Caco-2 (cell line): Measurements from ENCODE around the gene IREB2. TPM values are rescaled to one million over a fixed set of nuclear protein-coding genes. Genes with fewer than 3 reads are reported as not detected.

ENCODE experiments used
- BruUV-seq: library from RNA; stranded (reverse); fragments of 400-500 nt; replicated peaks from 2 replicates; lab custom pipeline; 2021; lab: Mats Ljungman, UMichigan
- CTCF ChIA-PET: fragments of 300-600 bp; sonication (Branson Sonifier 250); formaldehyde crosslinking; loops from one replicate; lab custom pipeline; 2022; ENCODE audit warnings: antibody characterized with exemption; lab: Charles Lee
- POLR2A ChIA-PET: fragments of 300-600 bp; sonication (Branson Sonifier 250); formaldehyde crosslinking; loops from one replicate; lab custom pipeline; 2022; ENCODE audit warnings: antibody characterized with exemption; lab: Charles Lee
- DNase-seq, 2 experiments: peaks; one replicate each; pipeline versions ENCODE4 v3.0.0 to v3.0.0-alpha.2; 2020 to 2022
- H3K27me3 ChIP-seq: replicated peaks from 2 replicates; pipeline ENCODE4 v1.6.0; 2011; ENCODE audit warnings: low read length; ENCODE audit not compliant: control insufficient read depth, insufficient read depth
- H3K36me3 ChIP-seq: 2 replicates; pipeline ENCODE4 v1.5.1; 2011; ENCODE audit warnings: low read length; ENCODE audit not compliant: control insufficient read depth, insufficient read depth
- H3K4me1 ChIP-seq: fragments of 250-450 bp; sonication (Bioruptor Pico); 2 replicates; pipeline ENCODE4 v1.5.1; 2020; ENCODE audit warnings: mild to moderate bottlenecking
- H3K4me3 ChIP-seq: 2 replicates; pipeline ENCODE4 v1.5.1; 2011; ENCODE audit warnings: low read depth, mild to moderate bottlenecking, control low read depth, low read length
- H3K9me3 ChIP-seq: fragments of 250-450 bp; sonication (Bioruptor Pico); 2 replicates; pipeline ENCODE4 v1.5.1; 2020; ENCODE audit warnings: mild to moderate bottlenecking, moderate library complexity
- H3K27ac Mint-ChIP-seq: one replicate; pipeline ENCODE4 v1.8.0; 2022; ENCODE audit warnings: mixed read lengths; ENCODE audit not compliant: unreplicated experiment
- H3K27me3 Mint-ChIP-seq: one replicate; pipeline ENCODE4 v1.8.0; 2022; ENCODE audit warnings: mixed read lengths; ENCODE audit not compliant: insufficient read depth, unreplicated experiment
- H3K36me3 Mint-ChIP-seq: one replicate; pipeline ENCODE4 v1.8.0; 2022; ENCODE audit warnings: mild to moderate bottlenecking, mixed read lengths; ENCODE audit not compliant: insufficient read depth, unreplicated experiment
- H3K4me1 Mint-ChIP-seq: one replicate; pipeline ENCODE4 v1.8.0; 2022; ENCODE audit warnings: low read depth, mixed read lengths; ENCODE audit not compliant: unreplicated experiment
- H3K4me3 Mint-ChIP-seq: one replicate; pipeline ENCODE4 v1.8.0; 2022; ENCODE audit warnings: mild to moderate bottlenecking, moderate library complexity, mixed read lengths; ENCODE audit not compliant: unreplicated experiment
- H3K9me3 Mint-ChIP-seq: one replicate; pipeline ENCODE4 v1.8.0; 2022; ENCODE audit warnings: mixed read lengths; ENCODE audit not compliant: unreplicated experiment
- intact Hi-C: fragments of 100-400 bp; cut with micrococcal nuclease; formaldehyde crosslinking; loops from one replicate; pipeline ENCODE4 v1.10.0; 2022; ENCODE audit not compliant: unreplicated experiment
- total RNA-seq: library from RNA; stranded (reverse); gene quantifications from 2 replicates; pipeline ENCODE4 v1.2.3, GENCODE V29; 2022
- TF ChIP-seq, protein P1 (sequence below), 2 experiments: fragments of 200-600 bp in 1 of 2; IDR thresholded peaks; 1 replicate in 1 of 2; 2 replicates in 1 of 2; pipeline versions ENCODE4 v1.5.1 to v1.8.0; 2011 to 2022; ENCODE audit warnings: antibody characterized with exemption in 1 of 2, control low read depth in 1 of 2, inconsistent platforms in 1 of 2, low read depth in 1 of 2, low read length in 1 of 2, mild to moderate bottlenecking in 1 of 2, moderate library complexity in 1 of 2; ENCODE audit not compliant: insufficient read depth in 1 of 2, severe bottlenecking in 1 of 2, unreplicated experiment in 1 of 2

IREB2 gene
- total RNA-seq, 1 experiment from 2014 or later: 77.6 TPM

DNA sequence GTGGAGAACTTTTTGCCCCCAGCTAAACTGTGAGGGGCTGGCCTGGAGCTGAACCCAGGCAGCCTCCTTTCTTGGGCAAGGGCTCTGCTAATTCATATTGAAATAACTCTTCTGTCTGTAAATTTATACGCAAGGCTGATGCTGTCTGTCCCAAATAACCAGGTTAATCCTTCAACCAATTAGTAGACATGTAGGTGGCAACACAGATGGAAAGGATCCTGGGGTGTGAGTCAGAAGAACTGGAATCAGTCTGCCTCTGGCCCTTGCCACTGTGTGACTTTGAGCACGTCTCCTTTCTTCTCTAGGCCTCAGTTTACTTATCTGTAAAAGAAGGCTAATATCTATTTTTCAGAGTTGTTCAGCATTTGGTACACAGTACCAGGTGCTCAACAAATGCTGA, 48.3 kb upstream of the IREB2 start:
- Mint-ChIP-seq H3K36me3 (no peaks in the 10 kb centered on the region), H3K9me3 (no peaks in the 10 kb centered on the region), H3K4me1 (no peaks in the 10 kb centered on the region), H3K27ac (no peak overlapping the region), H3K27me3 (no peaks in the 10 kb centered on the region), H3K4me3 (no peak overlapping the region)
- peaks cover 8% of the 10 kb centered on the region; the same call in 1 of the 2 replicates for H3K4me1 ChIP-seq
- ChIA-PET CTCF (no interaction called here), POLR2A (interaction anchor here (0.9 kb wide), 1 partner anchor 15 kb away, joined by 4 read pairs; no protein-coding TSS in a partner anchor)
- H3K4me3 ChIP-seq: no peak overlapping the region
- no peaks in the 10 kb centered on the region for H3K36me3 ChIP-seq
- TF ChIP-seq, protein P1, sequence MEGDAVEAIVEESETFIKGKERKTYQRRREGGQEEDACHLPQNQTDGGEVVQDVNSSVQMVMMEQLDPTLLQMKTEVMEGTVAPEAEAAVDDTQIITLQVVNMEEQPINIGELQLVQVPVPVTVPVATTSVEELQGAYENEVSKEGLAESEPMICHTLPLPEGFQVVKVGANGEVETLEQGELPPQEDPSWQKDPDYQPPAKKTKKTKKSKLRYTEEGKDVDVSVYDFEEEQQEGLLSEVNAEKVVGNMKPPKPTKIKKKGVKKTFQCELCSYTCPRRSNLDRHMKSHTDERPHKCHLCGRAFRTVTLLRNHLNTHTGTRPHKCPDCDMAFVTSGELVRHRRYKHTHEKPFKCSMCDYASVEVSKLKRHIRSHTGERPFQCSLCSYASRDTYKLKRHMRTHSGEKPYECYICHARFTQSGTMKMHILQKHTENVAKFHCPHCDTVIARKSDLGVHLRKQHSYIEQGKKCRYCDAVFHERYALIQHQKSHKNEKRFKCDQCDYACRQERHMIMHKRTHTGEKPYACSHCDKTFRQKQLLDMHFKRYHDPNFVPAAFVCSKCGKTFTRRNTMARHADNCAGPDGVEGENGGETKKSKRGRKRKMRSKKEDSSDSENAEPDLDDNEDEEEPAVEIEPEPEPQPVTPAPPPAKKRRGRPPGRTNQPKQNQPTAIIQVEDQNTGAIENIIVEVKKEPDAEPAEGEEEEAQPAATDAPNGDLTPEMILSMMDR (IDR thresholded peaks at IDR 0.05; ENCODE audit: insufficient read depth in 1 of 2, low read depth in 1 of 2, low read length in 1 of 2, severe bottlenecking in 1 of 2, unreplicated experiment in 1 of 2): no peak
- no TSS peak for BruUV-seq
- H3K27me3 ChIP-seq: no peaks in the 10 kb centered on the region
- intact Hi-C loops: no loop called here
- DNase-seq: no peak
- H3K9me3 ChIP-seq: no peaks in the 10 kb centered on the region

DNA sequence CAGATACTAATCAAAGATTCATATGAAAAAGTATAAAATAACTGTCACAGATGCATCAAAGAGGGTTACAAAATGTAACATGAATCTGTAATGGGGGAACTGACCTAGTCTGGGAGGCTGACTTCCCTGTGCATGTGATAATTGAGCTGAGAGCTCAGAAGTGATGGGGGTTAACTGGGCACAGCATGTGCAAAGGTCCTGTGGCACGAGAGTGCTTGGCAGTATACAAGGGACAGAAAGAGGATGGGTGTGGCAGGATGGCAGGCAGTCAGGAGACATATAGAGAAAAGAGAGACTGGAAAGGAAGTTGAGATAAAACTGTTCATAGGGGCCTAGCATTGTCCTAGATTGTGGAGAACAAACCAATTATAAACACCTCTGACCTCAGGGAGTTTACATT, 47.8 kb upstream of the IREB2 start:
- no peaks in the 10 kb centered on the region for H3K27me3 Mint-ChIP-seq
- H3K4me1 Mint-ChIP-seq: no peaks in the 10 kb centered on the region
- no peak overlapping the region for H3K4me3 Mint-ChIP-seq
- ChIA-PET CTCF (no interaction called here), POLR2A (no interaction called here)
- H3K36me3 Mint-ChIP-seq: no peaks in the 10 kb centered on the region
- peaks cover 8% of the 10 kb centered on the region; the same call in 1 of the 2 replicates for H3K4me1 ChIP-seq
- H3K4me3 ChIP-seq: no peak overlapping the region
- no peaks in the 10 kb centered on the region for H3K9me3 ChIP-seq
- no peak overlapping the region for H3K27ac Mint-ChIP-seq
- no peaks in the 10 kb centered on the region for H3K36me3 ChIP-seq
- TF ChIP-seq, protein P1 (IDR thresholded peaks at IDR 0.05; ENCODE audit: insufficient read depth in 1 of 2, low read depth in 1 of 2, low read length in 1 of 2, severe bottlenecking in 1 of 2, unreplicated experiment in 1 of 2): no peak
- no peak for DNase-seq
- intact Hi-C loops: no loop called here
- H3K27me3 ChIP-seq: no peaks in the 10 kb centered on the region
- H3K9me3 Mint-ChIP-seq: no peaks in the 10 kb centered on the region
- no TSS peak for BruUV-seq

DNA sequence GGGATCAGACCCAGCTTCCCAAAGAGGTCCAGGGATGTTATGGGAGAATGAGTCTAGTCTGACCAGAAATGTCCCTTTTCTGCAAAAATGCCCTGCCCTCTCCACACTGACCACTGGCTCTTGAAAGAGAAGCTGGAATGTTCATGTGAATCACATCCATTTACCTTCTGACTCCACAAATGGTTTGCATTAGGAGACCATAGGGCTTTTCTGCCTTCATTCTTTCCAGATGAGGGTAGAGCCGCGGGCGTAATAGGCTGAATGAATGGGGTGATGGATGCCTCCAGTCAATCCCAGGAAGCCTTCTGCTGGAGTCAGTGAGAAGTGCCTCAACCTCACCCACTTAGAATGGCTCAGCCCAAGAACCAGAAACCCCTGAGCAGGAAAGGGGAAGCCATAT, 47.2 kb upstream of the IREB2 start:
- no peak for DNase-seq
- no TSS peak for BruUV-seq
- no peaks in the 10 kb centered on the region for H3K9me3 Mint-ChIP-seq
- intact Hi-C loops: no loop called here
- ChIA-PET CTCF (no interaction called here), POLR2A (no interaction called here)
- H3K4me1 Mint-ChIP-seq: no peaks in the 10 kb centered on the region
- no peaks in the 10 kb centered on the region for H3K36me3 Mint-ChIP-seq
- no peaks in the 10 kb centered on the region for H3K27me3 Mint-ChIP-seq
- Histone ChIP-seq H3K9me3 (no peaks in the 10 kb centered on the region), H3K4me3 (no peak overlapping the region), H3K36me3 (no peaks in the 10 kb centered on the region), H3K4me1 (peaks cover 8% of the 10 kb centered on the region; the same call in 1 of the 2 replicates), H3K27me3 (no peaks in the 10 kb centered on the region)
- TF ChIP-seq, protein P1 (IDR thresholded peaks at IDR 0.05; ENCODE audit: insufficient read depth in 1 of 2, low read depth in 1 of 2, low read length in 1 of 2, severe bottlenecking in 1 of 2, unreplicated experiment in 1 of 2): no peak
- no peak overlapping the region for H3K27ac Mint-ChIP-seq
- no peak overlapping the region for H3K4me3 Mint-ChIP-seq
